Mucosa of descending colon (tissue), 3 donors: ENCODE results near the gene COL5A1. TPM values are rescaled to one million over a fixed set of nuclear protein-coding genes. Genes with fewer than 3 reads are reported as not detected.

ENCODE experiments used
- ATAC-seq: fragments of 200-7000 bp; cut with Tn5 transposase; one replicate; pipeline ENCODE4 v1.9.1; 2020; ENCODE audit warnings: mild to moderate bottlenecking, moderate library complexity
- DNase-seq, 3 donors: peaks; one replicate each; pipeline ENCODE4 v3.0.0-alpha.2; 2020
- H3K36me3 ChIP-seq: fragments of 200-600 bp; one replicate; pipeline ENCODE4 v1.8.0; 2021; ENCODE audit warnings: low read depth, mild to moderate bottlenecking
- H3K4me1 ChIP-seq: fragments of 200-600 bp; one replicate; pipeline ENCODE4 v1.8.0; 2021; ENCODE audit warnings: low read depth, mild to moderate bottlenecking
- H3K4me3 ChIP-seq: fragments of 200-600 bp; one replicate; pipeline ENCODE4 v1.8.0; 2021; ENCODE audit warnings: mild to moderate bottlenecking
- H3K9me3 ChIP-seq: fragments of 200-600 bp; one replicate; pipeline ENCODE4 v1.8.0; 2021; ENCODE audit warnings: mild to moderate bottlenecking
- CTCF ChIP-seq: fragments of 200-600 bp; IDR thresholded peaks from one replicate; pipeline ENCODE4 v1.8.0; 2022; ENCODE audit warnings: antibody characterized with exemption, mild to moderate bottlenecking
- intact Hi-C, 2 donors: fragments of 100-400 bp; cut with DNase I in 1 of 2; cut with micrococcal nuclease in 1 of 2; formaldehyde crosslinking; loops; one replicate each; pipeline versions ENCODE4 v1.11.0 to v1.11.1; 2022; cut with DNase I, micrococcal nuclease
- total RNA-seq, 3 donors: library from RNA; stranded (reverse); fragmentation: NEBNext Ultra II Directional in 2 of 3; extraction: Animal tissue kit (Norgen Biotek cat#: 25700) in 2 of 3; gene quantifications; one replicate each; pipeline versions ENCODE4 v1.2.1 to v1.2.4, GENCODE V29; 2021 to 2023
- donor health status: DM: no; HTN: no; CAD: no; lungs with moderate emphysema.
- donor health status: DM: no; HTN: no; CAD: no.
- donor health status: DM: no; HTN: yes; CAD: no.

The COL5A1 gene
- total RNA-seq, 3 donors from 2014 or later: 8.6 to 62.3 (median 22.2) TPM

GRCh38 chr9:134742822-134743535 lies 101.4 kb downstream of the COL5A1 start:
- Histone ChIP-seq H3K36me3 (no peaks in the 10 kb centered on the region), H3K4me1 (no peaks in the 10 kb centered on the region), H3K4me3 (no peak overlapping the region), H3K9me3 (peaks cover 5% of the 10 kb centered on the region)
- TF ChIP-seq CTCF: no peak
- DNase-seq (no peak), ATAC-seq (no peak)
- intact Hi-C loops: loop anchor here in 1 of 2 donors (5.0 to 10.0 kb wide), 2 partner anchors 46 to 288 kb away; no protein-coding TSS in a partner anchor

- ATAC-seq (no peak), DNase-seq (no peak)
- TF ChIP-seq CTCF: no peak
- Histone ChIP-seq H3K9me3 (peaks cover 5% of the 10 kb centered on the region), H3K4me1 (no peaks in the 10 kb centered on the region), H3K36me3 (no peaks in the 10 kb centered on the region), H3K4me3 (no peak overlapping the region)
- intact Hi-C loops: loop anchor here in 1 of 2 donors (5.0 to 10.0 kb wide), 2 partner anchors 47 to 289 kb away; no protein-coding TSS in a partner anchor
These were observed 102.2 kb downstream of the COL5A1 start for GRCh38 chr9:134743853-134744252.

- no peaks in the 10 kb centered on the region for H3K36me3 ChIP-seq
- H3K9me3 ChIP-seq: peaks cover 5% of the 10 kb centered on the region
- DNase-seq (no peak), ATAC-seq (no peak)
- H3K4me1 ChIP-seq: no peaks in the 10 kb centered on the region
- no peak overlapping the region for H3K4me3 ChIP-seq
- intact Hi-C loops: loop anchor here in 1 of 2 donors (5.0 to 10.0 kb wide), 2 partner anchors 47 to 290 kb away; no protein-coding TSS in a partner anchor
- no peak for TF ChIP-seq CTCF
These were observed 103.0 kb downstream of the COL5A1 start for GRCh38 chr9:134744385-134745295.

GRCh38 chr9:134747951-134748489 lies 106.4 kb downstream of the COL5A1 start:
- TF ChIP-seq CTCF: no peak
- DNase-seq (no peak), ATAC-seq (no peak)
- Histone ChIP-seq H3K36me3 (no peaks in the 10 kb centered on the region), H3K4me1 (no peaks in the 10 kb centered on the region), H3K4me3 (no peak overlapping the region), H3K9me3 (peaks cover 5% of the 10 kb centered on the region)
- intact Hi-C loops: loop anchor here in 1 of 2 donors (10.0 kb wide), 1 partner anchor 293 kb away; no protein-coding TSS in a partner anchor

GRCh38 chr9:134748591-134748990 lies 107.0 kb downstream of the COL5A1 start:
- Histone ChIP-seq H3K36me3 (no peaks in the 10 kb centered on the region), H3K4me3 (no peak overlapping the region), H3K4me1 (no peaks in the 10 kb centered on the region), H3K9me3 (peaks cover 5% of the 10 kb centered on the region)
- DNase-seq (no peak), ATAC-seq (no peak)
- TF ChIP-seq CTCF: no peak
- intact Hi-C loops: loop anchor here in 1 of 2 donors (10.0 kb wide), 1 partner anchor 294 kb away; no protein-coding TSS in a partner anchor
